ENCODE results near the gene DCX. TPM values are rescaled to one million over a fixed set of nuclear protein-coding genes. Genes with fewer than 3 reads are reported as not detected.

Gene DCX
- total and polyA plus RNA-seq, 8 donors, result 0.13 to 0.33 (median 0.15) TPM; not detected in 2

DNA sequence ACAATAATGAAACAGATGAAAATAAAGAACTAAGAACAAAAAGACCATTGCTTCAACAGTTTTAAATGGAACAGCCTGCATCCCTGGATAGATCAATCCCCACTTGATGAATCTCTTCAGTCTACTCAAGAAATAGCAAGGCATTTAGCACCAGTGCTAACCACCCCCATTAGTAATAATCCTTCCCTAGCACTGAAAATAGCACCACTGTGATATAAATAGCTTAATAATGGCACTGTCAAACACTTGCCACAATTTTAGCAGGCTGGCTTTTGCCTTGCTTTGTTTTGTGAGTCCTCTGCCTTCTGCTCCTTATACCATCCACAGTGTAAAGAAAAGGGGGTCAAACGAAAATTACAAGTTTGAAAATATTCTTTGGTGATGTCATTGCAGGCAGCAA lies 17.4 kb downstream of the DCX start:
- Histone ChIP-seq H3K36me3 (no peaks in the 10 kb centered on the region), H3K4me3 (no peak overlapping the region), H3K4me1 (no peaks in the 10 kb centered on the region), H3K9me3 (no peaks in the 10 kb centered on the region), H3K27ac (no peak overlapping the region), H3K27me3 (peaks cover 0 to 9% of the 10 kb centered on the region in 2 donors)
- ATAC-seq, result no peak
- DNase-seq, result no peak
- TF ChIP-seq CTCF (IDR thresholded peaks at IDR 0.05), result no peak
- intact Hi-C loops (cut with DNase I), result no loop called here

- no peaks in the 10 kb centered on the region for H3K4me1 ChIP-seq
- H3K9me3 ChIP-seq, result no peaks in the 10 kb centered on the region
- peaks cover 0 to 6% of the 10 kb centered on the region in 2 donors for H3K27me3 ChIP-seq
- H3K4me3 ChIP-seq, result no peak overlapping the region
- no peak overlapping the region for H3K27ac ChIP-seq
- TF ChIP-seq CTCF (IDR thresholded peaks at IDR 0.05), result no peak
- no peaks in the 10 kb centered on the region for H3K36me3 ChIP-seq
- no peak for DNase-seq
- no peak for ATAC-seq
- intact Hi-C loops (cut with DNase I), result no loop called here
These were observed 24.4 kb downstream of the DCX start for GRCh38 chrX:111387470-111388070.

DNA sequence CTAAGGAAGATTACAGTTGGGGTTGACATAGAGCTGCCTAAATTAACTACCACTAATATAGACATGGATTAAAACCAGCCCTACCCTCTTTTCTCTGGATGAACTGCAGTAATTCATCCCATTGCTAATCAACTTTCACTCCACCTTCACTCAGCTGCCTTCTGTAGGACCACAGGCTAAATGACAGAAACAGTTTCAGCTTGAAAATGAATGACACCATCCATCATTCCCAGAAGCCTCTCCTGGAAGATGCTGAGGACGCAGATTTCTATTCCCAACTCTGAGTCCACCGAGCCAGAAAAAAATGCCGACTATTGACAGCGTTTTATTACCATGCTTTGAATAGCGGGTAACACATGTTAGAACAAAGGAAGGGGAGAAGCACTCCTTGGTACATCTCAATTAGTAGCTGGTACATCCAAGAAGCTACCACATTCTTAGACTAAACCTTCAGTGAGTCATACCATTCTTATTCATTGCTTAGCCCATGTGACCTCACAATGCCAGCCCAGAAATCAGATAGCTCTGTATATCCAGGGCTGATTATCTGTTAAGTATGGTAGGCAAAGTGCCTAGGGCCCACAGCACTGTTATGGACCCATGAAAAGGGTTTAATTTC lies 25.3 kb downstream of the DCX start:
- TF ChIP-seq CTCF (IDR thresholded peaks at IDR 0.05), result no peak
- intact Hi-C loops (cut with DNase I), result no loop called here
- Histone ChIP-seq H3K27ac (no peak overlapping the region), H3K4me1 (no peaks in the 10 kb centered on the region), H3K27me3 (peaks cover 0 to 6% of the 10 kb centered on the region in 2 donors), H3K36me3 (no peaks in the 10 kb centered on the region), H3K4me3 (no peak overlapping the region), H3K9me3 (no peaks in the 10 kb centered on the region)
- DNase-seq, result no peak
- ATAC-seq, result no peak

DNA sequence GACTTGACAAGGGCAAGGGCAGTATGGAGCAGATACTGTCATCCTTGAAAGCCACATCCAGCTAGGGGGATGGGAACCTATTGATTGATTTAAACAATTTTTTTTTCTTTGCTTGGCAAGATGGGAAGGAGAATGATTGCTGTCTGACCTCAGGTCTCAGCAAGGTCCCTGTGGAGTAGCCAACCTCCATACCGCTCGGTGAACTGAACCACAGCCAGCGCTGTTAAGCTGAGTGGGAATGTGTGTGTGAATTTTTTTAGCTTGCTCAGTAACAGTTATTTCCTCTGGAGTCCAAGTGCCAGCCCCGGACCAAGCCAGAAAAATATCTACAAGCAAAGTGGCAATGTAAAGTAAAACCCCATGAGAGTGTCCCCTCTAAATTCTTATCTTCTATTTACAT lies 25.9 kb downstream of the DCX start:
- TF ChIP-seq CTCF (IDR thresholded peaks at IDR 0.05), result no peak
- Histone ChIP-seq H3K27me3 (peaks cover 0 to 6% of the 10 kb centered on the region in 2 donors), H3K27ac (no peak overlapping the region), H3K36me3 (no peaks in the 10 kb centered on the region), H3K4me3 (no peak overlapping the region), H3K9me3 (no peaks in the 10 kb centered on the region), H3K4me1 (no peaks in the 10 kb centered on the region)
- intact Hi-C loops (cut with DNase I), result no loop called here
- ATAC-seq, result no peak
- no peak for DNase-seq

GRCh38 chrX:111382277-111382676 lies 29.7 kb downstream of the DCX start:
- H3K27ac ChIP-seq, result no peak overlapping the region
- TF ChIP-seq CTCF (IDR thresholded peaks at IDR 0.05), result no peak
- no peaks in the 10 kb centered on the region for H3K27me3 ChIP-seq
- H3K4me1 ChIP-seq, result no peaks in the 10 kb centered on the region
- DNase-seq (no peak), ATAC-seq (no peak)
- H3K9me3 ChIP-seq, result no peaks in the 10 kb centered on the region
- no peaks in the 10 kb centered on the region for H3K36me3 ChIP-seq
- intact Hi-C loops (cut with DNase I), result no loop called here
- no peak overlapping the region for H3K4me3 ChIP-seq

All from left lung (tissue), 10 donors.